ENCODE measurements around the gene CAPS.
"Not testable (repeated sequence)": the region's sequence is repeated elsewhere in the genome, so short reads cannot be mapped to it uniquely, and the experiment has no call there.

Gene CAPS

DNA sequence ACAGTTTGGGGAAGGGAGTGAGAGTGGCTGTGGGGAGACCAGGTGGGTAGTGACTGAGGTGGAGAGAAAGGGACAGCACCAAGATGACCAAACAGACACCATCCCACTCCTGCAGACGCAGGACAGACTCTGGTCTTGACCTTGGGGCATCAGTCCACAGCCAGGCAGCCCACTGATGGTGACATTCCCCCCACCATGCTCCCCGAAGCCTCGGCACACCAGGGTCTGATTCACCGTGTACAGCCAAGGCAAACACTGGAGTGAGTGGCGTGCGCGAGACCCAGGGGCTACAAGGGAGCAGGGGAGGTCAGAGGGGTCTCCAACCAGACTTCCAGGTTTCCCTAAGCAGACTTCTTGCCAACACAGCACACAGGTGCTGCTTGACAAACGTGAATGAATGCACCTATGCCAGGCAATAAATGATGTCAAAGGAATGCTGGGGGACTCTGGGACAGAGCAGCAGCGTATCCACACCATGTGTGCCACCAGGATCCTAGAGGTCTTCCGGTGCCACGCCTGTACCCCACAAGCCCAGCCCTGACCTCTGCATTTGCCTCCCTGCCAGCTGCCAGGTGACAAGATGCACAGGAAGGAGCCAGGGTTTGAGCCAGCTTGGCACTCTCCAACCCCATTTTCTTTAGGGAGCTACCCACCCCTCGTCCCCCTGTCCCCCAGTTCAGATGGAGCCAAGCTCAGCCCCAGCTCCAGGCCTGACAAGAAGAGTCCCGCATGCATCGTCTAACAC is 45.4 kb downstream of the CAPS start:
- no peak for DNase-seq

DNA sequence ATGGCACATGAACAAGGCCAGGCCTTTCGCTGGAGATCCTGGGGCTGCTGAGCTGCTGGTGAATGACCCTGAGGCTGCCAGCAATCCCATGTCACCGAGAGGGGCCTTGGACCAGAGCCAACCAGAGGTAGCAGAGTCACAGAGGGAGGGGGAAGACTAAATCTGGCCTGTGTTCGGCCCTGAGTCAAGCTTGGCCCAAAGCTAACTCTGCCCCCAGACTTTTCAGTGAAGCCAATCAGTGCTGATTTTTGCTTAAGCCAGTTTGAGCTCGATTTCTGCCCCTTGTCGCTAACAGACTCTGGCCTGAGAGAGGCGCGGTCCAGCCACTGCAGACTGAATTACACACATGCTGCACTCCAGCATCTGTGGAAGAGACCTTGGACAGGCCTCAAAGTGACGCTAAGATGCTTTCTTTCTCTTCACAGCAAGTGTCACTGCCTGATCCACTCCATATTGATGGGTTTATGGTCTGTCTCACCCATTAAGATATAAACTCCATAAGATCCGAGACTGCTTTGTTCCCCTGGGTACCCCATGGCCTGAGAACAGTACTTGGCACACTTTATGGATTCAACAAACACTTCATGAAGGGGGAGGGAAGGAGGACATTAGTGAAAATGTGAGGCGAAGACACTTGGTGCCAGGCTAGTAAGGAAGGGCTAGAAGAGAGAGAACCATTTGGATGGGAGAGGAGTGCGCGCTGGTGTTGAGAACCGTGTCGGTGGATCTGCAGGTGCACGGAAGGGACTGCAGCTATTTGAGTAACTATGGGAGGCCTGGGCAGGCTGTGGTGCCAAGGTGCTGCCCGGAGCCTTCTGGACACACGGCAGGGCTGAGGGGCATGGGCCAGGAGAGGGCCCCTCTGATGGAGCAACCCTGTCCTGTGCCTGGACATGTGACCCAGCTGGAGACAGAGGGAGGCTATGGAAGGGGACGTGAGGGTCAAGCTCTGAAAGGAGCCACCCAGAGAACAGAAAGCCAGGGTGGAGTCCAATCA is 46.2 kb downstream of the CAPS start:
- DNase-seq, result no peak

- not testable (repeated sequence) for DNase-seq
Observed at GRCh38 chr19:5961641-5961968, 47.6 kb downstream of the CAPS start.

DNA sequence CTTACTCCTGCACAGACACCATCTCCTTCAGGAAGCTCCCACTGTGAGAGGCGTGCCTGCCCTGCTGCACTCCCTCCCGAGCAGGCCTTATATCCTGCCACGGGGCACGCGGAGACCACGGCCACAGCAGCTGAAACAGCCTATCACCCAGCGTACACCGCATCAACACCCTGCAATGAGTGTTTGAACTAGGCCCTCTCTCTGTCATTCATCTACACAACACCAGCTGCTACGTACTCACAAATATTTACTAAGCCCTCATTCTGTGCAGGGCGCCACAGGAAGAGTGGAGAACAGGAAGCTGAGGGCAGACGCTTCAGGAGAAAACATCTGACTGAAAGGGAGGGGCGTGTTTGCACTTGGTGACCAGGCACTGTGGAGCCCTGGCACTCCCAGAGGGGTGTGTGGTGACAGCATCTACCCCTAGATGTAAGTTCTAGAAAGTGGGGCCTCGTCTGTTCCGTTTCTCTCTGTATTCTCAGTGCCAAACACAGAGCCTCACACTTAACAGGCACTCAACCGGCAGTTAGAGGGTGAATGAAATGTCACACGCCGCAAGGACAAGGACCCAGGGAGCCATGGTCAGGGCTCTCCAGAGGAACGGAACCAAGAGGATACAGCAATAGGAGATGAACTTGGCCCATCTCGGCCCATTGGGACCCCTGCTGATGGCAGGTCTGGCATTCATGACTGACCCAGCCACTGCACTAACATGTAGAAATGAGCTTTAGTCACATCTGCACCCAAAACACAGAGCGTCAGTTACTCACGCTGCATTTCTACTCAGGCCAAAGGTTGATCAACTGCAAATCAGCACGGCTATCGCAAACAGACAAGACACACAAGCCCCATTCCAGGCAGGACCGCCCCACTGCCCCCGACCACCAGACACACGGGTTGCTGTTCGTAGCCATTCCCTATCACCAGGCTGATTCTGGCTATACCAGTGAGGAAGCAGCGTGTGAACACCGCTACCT is 48.2 kb downstream of the CAPS start:
- peak; percentile 86 for DNase-seq

GRCh38 chr19:5963259-5963658 is 49.2 kb downstream of the CAPS start:
- not testable (repeated sequence) for DNase-seq

DNA sequence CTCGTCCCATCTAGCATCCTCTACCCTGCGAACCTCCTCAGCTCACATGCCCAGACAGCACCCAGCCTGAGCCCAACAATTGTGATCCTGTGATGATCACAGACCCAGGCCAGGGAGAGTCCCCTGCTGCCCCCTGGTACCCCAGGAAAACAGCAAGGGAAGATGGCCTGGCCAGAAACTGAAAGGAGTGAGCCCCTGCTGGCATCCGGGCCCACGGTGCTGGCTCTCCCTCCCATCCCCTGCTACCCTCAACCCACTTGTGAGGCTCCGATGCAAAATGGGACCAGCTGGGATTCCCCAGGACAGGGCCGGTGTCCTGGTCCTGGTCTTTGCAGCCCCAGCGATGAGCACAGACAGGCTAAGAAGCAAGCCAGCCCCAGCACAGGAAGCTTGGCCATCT is 49.8 kb downstream of the CAPS start:
- DNase-seq, result no peak

GRCh38 chr19:5964816-5965565 is 50.9 kb downstream of the CAPS start:
- no peak for DNase-seq
